ENCODE data around the gene AKAP13. TPM values are rescaled to one million over a fixed set of nuclear protein-coding genes. Genes with fewer than 3 reads are reported as not detected.

AKAP13 gene
- total and polyA plus RNA-seq, 3 donors from 2014 or later = 79.5 to 207 (median 187) TPM

- Histone ChIP-seq H3K9me3 (no peaks in the 10 kb centered on the region), H3K36me3 (ENCODE audit: low read depth, missing control alignments) (no peaks in the 10 kb centered on the region), H3K4me3 (peak overlapping the region; percentile 90 to 94), H3K4me1 (peaks cover 18% of the 10 kb centered on the region), H3K27me3 (no peaks in the 10 kb centered on the region), H3K27ac (peak overlapping the region in 1 of 2 donors; percentile 97)
- WGBS, 2 donors = 38 to 41% methylated on average over 10 of the region's 10 CpGs
- peak; percentile 25 for DNase-seq
- intact Hi-C loops (cut with DNase I; ENCODE audit: low total_unique reads) = no loop called here
- TF ChIP-seq CTCF (IDR thresholded peaks at IDR 0.05) (no peak), POLR2A (IDR thresholded peaks at IDR 0.05) (no peak)
Measured at GRCh38 chr15:85381850-85382751, 1.7 kb downstream of the AKAP13 start.

- Histone ChIP-seq H3K4me3 (no peak overlapping the region), H3K27ac (no peak overlapping the region), H3K27me3 (no peaks in the 10 kb centered on the region), H3K9me3 (no peaks in the 10 kb centered on the region), H3K36me3 (ENCODE audit: low read depth, missing control alignments) (no peaks in the 10 kb centered on the region), H3K4me1 (peaks cover 18% of the 10 kb centered on the region)
- 43 to 48% methylated on average over 4 of the region's 4 CpGs for WGBS, 2 donors
- no peak for TF ChIP-seq CTCF (IDR thresholded peaks at IDR 0.05)
- TF ChIP-seq POLR2A (IDR thresholded peaks at IDR 0.05) = no peak
- intact Hi-C loops (cut with DNase I; ENCODE audit: low total_unique reads) = no loop called here
- DNase-seq = peak; percentile 48
Measured at GRCh38 chr15:85382942-85383341, 2.5 kb downstream of the AKAP13 start.

- H3K4me3 ChIP-seq = no peak overlapping the region
- intact Hi-C loops (cut with DNase I; ENCODE audit: low total_unique reads) = no loop called here
- WGBS, 2 donors = 52 to 68% methylated on average over 2 of the region's 2 CpGs
- TF ChIP-seq CTCF (IDR thresholded peaks at IDR 0.05) (no peak), POLR2A (IDR thresholded peaks at IDR 0.05) (no peak)
- H3K36me3 ChIP-seq (ENCODE audit: low read depth, missing control alignments) = no peaks in the 10 kb centered on the region
- H3K27ac ChIP-seq = no peak overlapping the region
- peaks cover 18% of the 10 kb centered on the region for H3K4me1 ChIP-seq
- H3K27me3 ChIP-seq = no peaks in the 10 kb centered on the region
- H3K9me3 ChIP-seq = no peaks in the 10 kb centered on the region
- no peak for DNase-seq
Measured at GRCh38 chr15:85383470-85384148, 3.2 kb downstream of the AKAP13 start.

GRCh38 chr15:85386261-85386660 is 5.9 kb downstream of the AKAP13 start:
- Histone ChIP-seq H3K9me3 (no peaks in the 10 kb centered on the region), H3K4me3 (no peak overlapping the region), H3K4me1 (peaks cover 18% of the 10 kb centered on the region), H3K27me3 (no peaks in the 10 kb centered on the region), H3K27ac (no peak overlapping the region), H3K36me3 (ENCODE audit: low read depth, missing control alignments) (no peaks in the 10 kb centered on the region)
- no peak for DNase-seq
- WGBS, 2 donors = 83 to 89% methylated on average over 7 of the region's 7 CpGs
- intact Hi-C loops (cut with DNase I; ENCODE audit: low total_unique reads) = no loop called here
- no peak for TF ChIP-seq CTCF (IDR thresholded peaks at IDR 0.05)
- no peak for TF ChIP-seq POLR2A (IDR thresholded peaks at IDR 0.05)

All from testis (tissue), 3 donors.